Measurements from ENCODE around the gene AWAT2.
"Not testable (repeated sequence)": the region's sequence is repeated elsewhere in the genome, so short reads cannot be mapped to it uniquely, and the experiment has no call there.

The AWAT2 gene

GRCh38 chrX:70007946-70008345, 41.8 kb downstream of the AWAT2 start:
- no peaks in the 10 kb centered on the region for H3K79me2 ChIP-seq (ENCODE audit: control insufficient read depth, insufficient read depth, low read length)
- H3K27me3 ChIP-seq (ENCODE audit: insufficient read depth, low read length, poor library complexity): no peaks in the 10 kb centered on the region
- no peak overlapping the region for H3K4me2 ChIP-seq (ENCODE audit: low read length)
- no peak overlapping the region for H2BK120ac ChIP-seq (ENCODE audit: low read depth, low read length)
- H3K36me3 ChIP-seq (ENCODE audit: control insufficient read depth, insufficient read depth, low read length): no peaks in the 10 kb centered on the region
- H4K8ac ChIP-seq (ENCODE audit: low read depth, low read length): no peak overlapping the region
- H3K56ac ChIP-seq (ENCODE audit: low read length): no peak overlapping the region
- H2BK15ac ChIP-seq (replicated peaks; ENCODE audit: low read depth): no peak overlapping the region
- no peak for DNase-seq
- no peak overlapping the region for H2BK5ac ChIP-seq (ENCODE audit: low read length)
- H3K27ac ChIP-seq (ENCODE audit: low read depth, low read length): no peak overlapping the region
- H4K5ac ChIP-seq (ENCODE audit: low read length): no peak overlapping the region
- H3K79me1 ChIP-seq (ENCODE audit: low read length): no peaks in the 10 kb centered on the region
- H2AK5ac ChIP-seq (ENCODE audit: low read length): no peak overlapping the region
- H3K4me1 ChIP-seq (ENCODE audit: control insufficient read depth, low read depth, low read length): no peaks in the 10 kb centered on the region
- no peak overlapping the region for H3K4me3 ChIP-seq (ENCODE audit: low read length)
- no peak overlapping the region for H3K18ac ChIP-seq (ENCODE audit: low read length)
- no peak overlapping the region for H3K4ac ChIP-seq (ENCODE audit: low read depth, low read length)
- H3K23ac ChIP-seq (ENCODE audit: low read length): no peak overlapping the region
- no peak overlapping the region for H3K9ac ChIP-seq (ENCODE audit: low read length)

DNA sequence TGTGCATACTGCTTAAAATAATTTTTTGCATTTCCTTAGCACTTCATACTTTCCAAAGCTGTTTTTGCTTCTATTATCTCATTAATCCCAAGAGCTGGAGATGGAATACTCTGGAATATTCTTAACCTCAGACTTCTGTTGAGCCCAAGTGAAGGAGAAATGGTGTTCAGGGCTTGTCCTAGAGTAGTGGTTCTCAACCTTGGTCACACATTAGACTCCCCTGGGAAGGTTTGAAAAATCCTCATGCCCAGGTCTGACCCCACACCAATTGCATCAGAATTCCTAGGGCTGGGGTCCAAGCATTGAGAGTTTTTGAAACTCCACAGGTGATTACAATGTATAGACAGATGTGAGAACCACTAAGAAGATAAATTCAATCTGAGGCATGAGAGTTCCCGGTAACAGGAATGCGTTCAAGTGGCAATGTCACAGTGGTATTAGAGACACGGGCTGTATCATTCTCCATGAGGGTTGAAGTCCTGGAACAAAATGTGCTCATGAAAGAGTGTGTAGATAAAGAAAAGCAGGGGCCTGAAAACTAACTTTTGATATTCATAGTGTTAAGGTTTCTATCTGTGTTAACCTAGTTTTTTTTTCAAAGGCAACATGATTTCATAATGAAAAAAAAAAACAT, 47.9 kb downstream of the AWAT2 start:
- H3K4me2 ChIP-seq (ENCODE audit: low read length): no peak overlapping the region
- H3K27me3 ChIP-seq (ENCODE audit: insufficient read depth, low read length, poor library complexity): no peaks in the 10 kb centered on the region
- no peak overlapping the region for H2BK15ac ChIP-seq (replicated peaks; ENCODE audit: low read depth)
- no peaks in the 10 kb centered on the region for H3K36me3 ChIP-seq (ENCODE audit: control insufficient read depth, insufficient read depth, low read length)
- no peaks in the 10 kb centered on the region for H3K4me1 ChIP-seq (ENCODE audit: control insufficient read depth, low read depth, low read length)
- H3K79me2 ChIP-seq (ENCODE audit: control insufficient read depth, insufficient read depth, low read length): no peaks in the 10 kb centered on the region
- H2AK5ac ChIP-seq (ENCODE audit: low read length): no peak overlapping the region
- no peak overlapping the region for H2BK5ac ChIP-seq (ENCODE audit: low read length)
- H3K27ac ChIP-seq (ENCODE audit: low read depth, low read length): no peak overlapping the region
- H3K23ac ChIP-seq (ENCODE audit: low read length): no peak overlapping the region
- DNase-seq: no peak
- no peak overlapping the region for H3K18ac ChIP-seq (ENCODE audit: low read length)
- no peaks in the 10 kb centered on the region for H3K79me1 ChIP-seq (ENCODE audit: low read length)
- no peak overlapping the region for H3K56ac ChIP-seq (ENCODE audit: low read length)
- H2BK120ac ChIP-seq (ENCODE audit: low read depth, low read length): no peak overlapping the region
- no peak overlapping the region for H4K8ac ChIP-seq (ENCODE audit: low read depth, low read length)
- H3K4me3 ChIP-seq (ENCODE audit: low read length): no peak overlapping the region
- no CpG with 5 or more reads among the region's 3 CpGs for WGBS (ENCODE audit: extremely low coverage, insufficient coverage, low lambda C conversion rate)
- H3K9ac ChIP-seq (ENCODE audit: low read length): no peak overlapping the region
- H3K4ac ChIP-seq (ENCODE audit: low read depth, low read length): no peak overlapping the region
- no peak overlapping the region for H4K5ac ChIP-seq (ENCODE audit: low read length)

DNA sequence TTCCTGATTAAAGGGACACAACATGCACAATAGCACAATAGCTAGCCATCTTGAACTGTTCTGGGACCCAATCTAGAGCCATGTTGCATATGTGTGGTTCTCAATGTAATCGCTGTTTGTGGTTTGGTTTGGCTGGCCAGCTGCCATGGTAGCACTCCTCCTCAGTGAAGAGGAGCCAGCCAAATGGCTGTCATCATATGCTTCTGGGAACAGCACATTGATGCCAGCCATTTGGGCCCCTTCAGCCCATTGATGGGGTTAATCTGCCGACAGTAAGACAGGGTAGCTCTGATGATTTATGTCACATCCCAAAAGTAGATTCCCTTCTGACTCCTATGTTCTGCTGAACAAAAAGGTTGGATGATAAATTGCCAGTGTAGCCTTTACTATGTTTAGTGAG, 48.5 kb downstream of the AWAT2 start:
- H3K4me3 ChIP-seq (ENCODE audit: low read length): no peak overlapping the region

GRCh38 chrX:69998299-69998698, 51.4 kb downstream of the AWAT2 start:
- H3K4me2 ChIP-seq (ENCODE audit: low read length); H3K36me3 ChIP-seq (ENCODE audit: control insufficient read depth, insufficient read depth, low read length); H3K4ac ChIP-seq (ENCODE audit: low read depth, low read length); H3K79me2 ChIP-seq (ENCODE audit: control insufficient read depth, insufficient read depth, low read length); DNase-seq; H3K23ac ChIP-seq (ENCODE audit: low read length); H2BK15ac ChIP-seq (replicated peaks; ENCODE audit: low read depth); H3K27me3 ChIP-seq (ENCODE audit: insufficient read depth, low read length, poor library complexity); H3K56ac ChIP-seq (ENCODE audit: low read length); H2AK5ac ChIP-seq (ENCODE audit: low read length); H3K27ac ChIP-seq (ENCODE audit: low read depth, low read length); H3K4me1 ChIP-seq (ENCODE audit: control insufficient read depth, low read depth, low read length); H3K9ac ChIP-seq (ENCODE audit: low read length); H3K4me3 ChIP-seq (ENCODE audit: low read length); H4K8ac ChIP-seq (ENCODE audit: low read depth, low read length); H2BK5ac ChIP-seq (ENCODE audit: low read length); H3K18ac ChIP-seq (ENCODE audit: low read length); H3K79me1 ChIP-seq (ENCODE audit: low read length); H2BK120ac ChIP-seq (ENCODE audit: low read depth, low read length); H4K5ac ChIP-seq (ENCODE audit: low read length): not testable (repeated sequence)

More for the DNA sequence above, 48.5 kb downstream of the AWAT2 start:
- Histone ChIP-seq H4K5ac (ENCODE audit: low read length) (no peak overlapping the region), H3K18ac (ENCODE audit: low read length) (no peak overlapping the region), H3K79me1 (ENCODE audit: low read length) (no peaks in the 10 kb centered on the region), H2BK120ac (ENCODE audit: low read depth, low read length) (no peak overlapping the region), H2BK15ac (replicated peaks; ENCODE audit: low read depth) (no peak overlapping the region), H3K56ac (ENCODE audit: low read length) (no peak overlapping the region), H3K4me1 (ENCODE audit: control insufficient read depth, low read depth, low read length) (no peaks in the 10 kb centered on the region), H3K4me2 (ENCODE audit: low read length) (no peak overlapping the region), H3K79me2 (ENCODE audit: control insufficient read depth, insufficient read depth, low read length) (no peaks in the 10 kb centered on the region), H2BK5ac (ENCODE audit: low read length) (no peak overlapping the region), H3K9ac (ENCODE audit: low read length) (no peak overlapping the region), H2AK5ac (ENCODE audit: low read length) (no peak overlapping the region), H3K4ac (ENCODE audit: low read depth, low read length) (no peak overlapping the region), H3K27me3 (ENCODE audit: insufficient read depth, low read length, poor library complexity) (no peaks in the 10 kb centered on the region), H4K8ac (ENCODE audit: low read depth, low read length) (no peak overlapping the region), H3K27ac (ENCODE audit: low read depth, low read length) (no peak overlapping the region), H3K36me3 (ENCODE audit: control insufficient read depth, insufficient read depth, low read length) (no peaks in the 10 kb centered on the region), H3K23ac (ENCODE audit: low read length) (no peak overlapping the region)
- no peak for DNase-seq
- WGBS (ENCODE audit: extremely low coverage, insufficient coverage, low lambda C conversion rate): no CpG with 5 or more reads among the region's 2 CpGs

DNA sequence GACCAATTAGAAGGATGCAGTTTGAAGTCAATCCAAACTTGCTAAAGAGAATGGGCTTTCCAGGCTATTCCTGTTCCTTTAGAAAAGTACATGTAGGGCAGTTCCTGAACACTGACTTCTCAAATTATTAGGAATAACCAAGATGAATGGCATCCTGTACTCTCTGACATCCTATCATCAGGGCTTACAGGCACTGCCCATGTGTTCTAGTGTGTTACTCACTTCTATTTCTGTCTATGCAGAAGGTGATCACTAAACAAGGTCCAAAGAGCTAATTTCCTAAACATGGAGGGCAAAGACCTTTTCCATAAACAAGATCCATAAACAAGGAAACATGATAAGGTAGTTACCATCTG, 53.6 kb downstream of the AWAT2 start:
- Histone ChIP-seq H3K9ac (ENCODE audit: low read length) (no peak overlapping the region), H3K4ac (ENCODE audit: low read depth, low read length) (no peak overlapping the region), H3K36me3 (ENCODE audit: control insufficient read depth, insufficient read depth, low read length) (no peaks in the 10 kb centered on the region), H3K27ac (ENCODE audit: low read depth, low read length) (no peak overlapping the region), H2AK5ac (ENCODE audit: low read length) (no peak overlapping the region), H2BK5ac (ENCODE audit: low read length) (no peak overlapping the region), H4K5ac (ENCODE audit: low read length) (no peak overlapping the region), H2BK120ac (ENCODE audit: low read depth, low read length) (no peak overlapping the region), H3K56ac (ENCODE audit: low read length) (no peak overlapping the region), H2BK15ac (replicated peaks; ENCODE audit: low read depth) (no peak overlapping the region), H4K8ac (ENCODE audit: low read depth, low read length) (no peak overlapping the region), H3K79me1 (ENCODE audit: low read length) (no peaks in the 10 kb centered on the region), H3K79me2 (ENCODE audit: control insufficient read depth, insufficient read depth, low read length) (no peaks in the 10 kb centered on the region), H3K4me3 (ENCODE audit: low read length) (no peak overlapping the region), H3K27me3 (ENCODE audit: insufficient read depth, low read length, poor library complexity) (no peaks in the 10 kb centered on the region), H3K4me1 (ENCODE audit: control insufficient read depth, low read depth, low read length) (no peaks in the 10 kb centered on the region), H3K23ac (ENCODE audit: low read length) (no peak overlapping the region), H3K4me2 (ENCODE audit: low read length) (no peak overlapping the region), H3K18ac (ENCODE audit: low read length) (no peak overlapping the region)
- no peak for DNase-seq

DNA sequence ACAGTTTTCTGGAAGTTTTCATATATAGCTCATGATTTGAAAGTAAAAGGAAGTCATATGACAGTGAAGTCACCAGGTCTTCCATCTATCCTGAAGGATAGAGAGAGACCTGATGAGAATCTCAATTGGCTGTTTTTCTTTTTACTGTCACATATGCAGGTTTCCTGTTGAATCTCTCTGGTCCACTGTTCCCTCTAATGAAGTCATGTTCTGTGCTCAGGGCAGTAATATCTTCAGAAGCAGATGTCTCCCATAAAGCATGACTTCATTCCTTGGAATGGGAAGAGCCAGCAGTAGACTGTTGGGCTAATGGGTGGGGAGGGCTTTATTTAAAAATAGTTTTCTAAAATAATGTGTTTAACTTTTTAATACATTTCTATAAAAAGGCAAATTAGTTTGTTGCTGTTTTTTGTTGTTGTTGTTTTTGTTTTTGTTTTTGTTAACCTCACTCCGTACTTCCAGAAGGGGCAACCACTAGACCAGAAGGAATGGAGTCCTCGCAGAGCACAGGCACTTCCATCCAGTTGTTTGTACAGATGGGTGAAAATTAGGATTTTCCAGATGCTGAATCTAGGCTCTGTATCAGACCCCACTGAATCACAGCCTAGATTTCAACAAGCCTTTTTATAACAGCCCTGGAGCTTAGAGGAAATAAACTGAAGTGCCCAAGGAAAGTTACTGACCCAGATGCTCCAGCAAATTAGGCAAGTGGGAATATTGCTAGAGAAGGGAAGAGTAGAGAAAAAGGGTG, 54.2 kb downstream of the AWAT2 start:
- no peak overlapping the region for H2BK120ac ChIP-seq (ENCODE audit: low read depth, low read length)
- H3K4me2 ChIP-seq (ENCODE audit: low read length): no peak overlapping the region
- no peaks in the 10 kb centered on the region for H3K36me3 ChIP-seq (ENCODE audit: control insufficient read depth, insufficient read depth, low read length)
- no peak overlapping the region for H2BK15ac ChIP-seq (replicated peaks; ENCODE audit: low read depth)
- no peak overlapping the region for H4K5ac ChIP-seq (ENCODE audit: low read length)
- H3K27me3 ChIP-seq (ENCODE audit: insufficient read depth, low read length, poor library complexity): no peaks in the 10 kb centered on the region
- no peak overlapping the region for H2AK5ac ChIP-seq (ENCODE audit: low read length)
- no peak overlapping the region for H2BK5ac ChIP-seq (ENCODE audit: low read length)
- H3K23ac ChIP-seq (ENCODE audit: low read length): no peak overlapping the region
- no peaks in the 10 kb centered on the region for H3K4me1 ChIP-seq (ENCODE audit: control insufficient read depth, low read depth, low read length)
- H3K4ac ChIP-seq (ENCODE audit: low read depth, low read length): no peak overlapping the region
- H3K56ac ChIP-seq (ENCODE audit: low read length): no peak overlapping the region
- no CpG with 5 or more reads among the region's 2 CpGs for WGBS (ENCODE audit: extremely low coverage, insufficient coverage, low lambda C conversion rate)
- H3K27ac ChIP-seq (ENCODE audit: low read depth, low read length): no peak overlapping the region
- H4K8ac ChIP-seq (ENCODE audit: low read depth, low read length): no peak overlapping the region
- no peaks in the 10 kb centered on the region for H3K79me1 ChIP-seq (ENCODE audit: low read length)
- H3K9ac ChIP-seq (ENCODE audit: low read length): no peak overlapping the region
- no peak overlapping the region for H3K18ac ChIP-seq (ENCODE audit: low read length)
- no peak overlapping the region for H3K4me3 ChIP-seq (ENCODE audit: low read length)
- no peak for DNase-seq
- H3K79me2 ChIP-seq (ENCODE audit: control insufficient read depth, insufficient read depth, low read length): no peaks in the 10 kb centered on the region

Data from mesendoderm (in vitro differentiated cells).